Natural killer cell (primary cell): ENCODE measurements around the gene ABCC1. TPM values are rescaled to one million over a fixed set of nuclear protein-coding genes. Genes with fewer than 3 reads are reported as not detected.

ENCODE experiments used
- ATAC-seq, 3 donors: fragments of 150-1000 bp in 2 of 3; fragments of 200-7000 bp in 1 of 3; cut with Tn5 transposase; 1 replicate in 1 of 3; 2 replicates in 2 of 3; pipeline ENCODE4 v1.10.0; 2021; ENCODE audit warnings: mild to moderate bottlenecking in 2 of 3, moderate library complexity in 2 of 3
- DNase-seq, 2 donors: peaks; one replicate each; pipeline versions ENCODE4 v3.0.0 to v3.0.0-alpha.2; 2013 to 2021; ENCODE audit warnings: mixed read lengths in 1 of 2
- H3K27ac ChIP-seq: one replicate; pipeline ENCODE4 v1.5.1; 2013; ENCODE audit warnings: mild to moderate bottlenecking, low read length
- H3K27me3 ChIP-seq: one replicate; pipeline ENCODE4 v1.6.1; 2013; ENCODE audit warnings: low read length; ENCODE audit not compliant: control insufficient read depth, insufficient read depth
- H3K36me3 ChIP-seq: one replicate; pipeline ENCODE4 v1.6.1; 2013; ENCODE audit warnings: low read length; ENCODE audit not compliant: control insufficient read depth, insufficient read depth
- H3K4me1 ChIP-seq: one replicate; pipeline ENCODE4 v1.6.1; 2013; ENCODE audit warnings: low read length; ENCODE audit not compliant: control insufficient read depth, insufficient read depth
- H3K4me3 ChIP-seq: one replicate; pipeline ENCODE4 v1.5.1; 2013; ENCODE audit warnings: low read length
- H3K9me3 ChIP-seq: one replicate; pipeline ENCODE4 v1.6.1; 2013; ENCODE audit warnings: low read length; ENCODE audit not compliant: control insufficient read depth, insufficient read depth
- H3K27ac Mint-ChIP-seq, 2 donors: one replicate each; pipeline ENCODE4 v1.8.0; 2022; ENCODE audit warnings: mild to moderate bottlenecking in 2 of 2, mixed read lengths in 2 of 2, moderate library complexity in 1 of 2
- H3K27me3 Mint-ChIP-seq, 2 donors: one replicate each; pipeline ENCODE4 v1.8.0; 2022; ENCODE audit warnings: low read depth in 2 of 2, mixed read lengths in 2 of 2
- H3K36me3 Mint-ChIP-seq: one replicate; pipeline ENCODE4 v1.8.0; 2022; ENCODE audit warnings: mixed read lengths
- H3K4me1 Mint-ChIP-seq, 2 donors: one replicate each; pipeline ENCODE4 v1.8.0; 2022; ENCODE audit warnings: mixed read lengths in 2 of 2
- H3K4me3 Mint-ChIP-seq: one replicate; pipeline ENCODE4 v1.8.0; 2022; ENCODE audit warnings: mild to moderate bottlenecking, moderate library complexity, mixed read lengths
- H3K9me3 Mint-ChIP-seq, 2 donors: one replicate each; pipeline ENCODE4 v1.8.0; 2022; ENCODE audit warnings: mixed read lengths in 2 of 2
- WGBS: methylation state at CpG from one replicate; pipeline ENCODE4 v1.1.7; 2013; ENCODE audit warnings: missing lambda C conversion rate; ENCODE audit not compliant: insufficient coverage; 5-methylcytosine and 5-hydroxymethylcytosine counted together
- intact Hi-C: fragments of 100-400 bp; cut with micrococcal nuclease; formaldehyde crosslinking; loops from one replicate; pipeline ENCODE4 v1.14.2; 2022
- total RNA-seq, 4 donors: library from RNA; stranded (reverse); fragments of 120-200 nt in 1 of 4; gene quantifications; one replicate each; pipeline versions ENCODE4 v1.2.3 to v1.2.4, GENCODE V29; 2013 to 2022
- TF ChIP-seq, protein P1 (sequence below): fragments of 200-600 bp; IDR thresholded peaks from one replicate; pipeline ENCODE4 v1.8.0; 2022; ENCODE audit warnings: antibody characterized with exemption

Gene ABCC1
- total RNA-seq, 3 donors from 2014 or later (not counting 1 experiment from before 2014, with no cell fraction given): 24.5 to 53.9 (median 27.9) TPM

DNA sequence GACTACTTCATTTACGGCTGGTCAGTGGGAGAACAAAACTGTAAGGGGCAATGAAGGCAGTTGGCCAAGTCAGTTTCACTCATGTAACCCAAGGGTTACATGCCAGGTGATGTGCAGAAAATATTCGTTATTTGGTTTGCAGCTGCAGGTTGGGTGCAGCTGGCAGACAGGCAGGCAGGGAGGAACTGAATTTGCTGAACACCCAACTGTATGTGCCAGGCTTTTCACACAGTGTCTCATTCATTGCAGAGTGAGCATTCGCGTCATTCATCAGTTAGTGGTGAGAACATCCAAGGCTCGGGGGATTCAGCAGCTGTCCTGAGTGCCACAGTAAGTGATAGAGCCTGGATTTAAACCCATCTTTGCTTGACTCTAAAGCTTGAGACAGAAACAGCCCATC lies 214.2 kb downstream of the ABCC1 start:
- WGBS: 74% methylated on average over 5 of the region's 5 CpGs
- H3K27ac ChIP-seq: no peak overlapping the region
- no peak for DNase-seq
- H3K27me3 ChIP-seq: no peaks in the 10 kb centered on the region
- H3K9me3 Mint-ChIP-seq: peaks cover 3 to 4% of the 10 kb centered on the region in 2 donors
- no peaks in the 10 kb centered on the region for H3K4me1 ChIP-seq
- TF ChIP-seq, protein P1, sequence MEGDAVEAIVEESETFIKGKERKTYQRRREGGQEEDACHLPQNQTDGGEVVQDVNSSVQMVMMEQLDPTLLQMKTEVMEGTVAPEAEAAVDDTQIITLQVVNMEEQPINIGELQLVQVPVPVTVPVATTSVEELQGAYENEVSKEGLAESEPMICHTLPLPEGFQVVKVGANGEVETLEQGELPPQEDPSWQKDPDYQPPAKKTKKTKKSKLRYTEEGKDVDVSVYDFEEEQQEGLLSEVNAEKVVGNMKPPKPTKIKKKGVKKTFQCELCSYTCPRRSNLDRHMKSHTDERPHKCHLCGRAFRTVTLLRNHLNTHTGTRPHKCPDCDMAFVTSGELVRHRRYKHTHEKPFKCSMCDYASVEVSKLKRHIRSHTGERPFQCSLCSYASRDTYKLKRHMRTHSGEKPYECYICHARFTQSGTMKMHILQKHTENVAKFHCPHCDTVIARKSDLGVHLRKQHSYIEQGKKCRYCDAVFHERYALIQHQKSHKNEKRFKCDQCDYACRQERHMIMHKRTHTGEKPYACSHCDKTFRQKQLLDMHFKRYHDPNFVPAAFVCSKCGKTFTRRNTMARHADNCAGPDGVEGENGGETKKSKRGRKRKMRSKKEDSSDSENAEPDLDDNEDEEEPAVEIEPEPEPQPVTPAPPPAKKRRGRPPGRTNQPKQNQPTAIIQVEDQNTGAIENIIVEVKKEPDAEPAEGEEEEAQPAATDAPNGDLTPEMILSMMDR: no peak
- ATAC-seq: no peak
- no peaks in the 10 kb centered on the region for H3K36me3 Mint-ChIP-seq
- no peak overlapping the region for H3K4me3 ChIP-seq
- no peak overlapping the region for H3K4me3 Mint-ChIP-seq
- H3K27ac Mint-ChIP-seq: no peak overlapping the region
- H3K9me3 ChIP-seq: peaks cover 12% of the 10 kb centered on the region
- no peaks in the 10 kb centered on the region for H3K4me1 Mint-ChIP-seq
- H3K36me3 ChIP-seq: no peaks in the 10 kb centered on the region
- H3K27me3 Mint-ChIP-seq: no peaks in the 10 kb centered on the region
- intact Hi-C loops: no loop called here

DNA sequence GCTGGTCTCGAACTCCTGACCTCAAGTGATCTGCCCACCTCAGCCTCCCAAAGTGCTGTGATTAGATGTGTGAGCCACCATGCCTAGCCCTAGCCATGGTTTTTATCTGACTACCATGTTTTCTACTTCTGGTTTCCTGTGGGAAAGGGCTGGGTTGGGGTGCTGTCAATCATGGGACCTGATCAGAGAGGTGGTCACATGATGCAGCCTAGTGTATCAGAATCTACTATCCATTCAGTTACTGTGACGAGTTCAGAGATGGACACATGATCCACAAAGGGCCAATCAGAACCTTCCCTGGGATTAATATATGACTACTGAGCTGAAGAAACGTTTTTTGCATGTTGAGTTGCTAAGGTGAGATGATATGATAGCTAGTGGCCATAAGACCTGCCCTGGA lies 214.8 kb downstream of the ABCC1 start:
- intact Hi-C loops: no loop called here
- 74% methylated on average over 3 of the region's 3 CpGs for WGBS
- no peak overlapping the region for H3K27ac Mint-ChIP-seq

DNA sequence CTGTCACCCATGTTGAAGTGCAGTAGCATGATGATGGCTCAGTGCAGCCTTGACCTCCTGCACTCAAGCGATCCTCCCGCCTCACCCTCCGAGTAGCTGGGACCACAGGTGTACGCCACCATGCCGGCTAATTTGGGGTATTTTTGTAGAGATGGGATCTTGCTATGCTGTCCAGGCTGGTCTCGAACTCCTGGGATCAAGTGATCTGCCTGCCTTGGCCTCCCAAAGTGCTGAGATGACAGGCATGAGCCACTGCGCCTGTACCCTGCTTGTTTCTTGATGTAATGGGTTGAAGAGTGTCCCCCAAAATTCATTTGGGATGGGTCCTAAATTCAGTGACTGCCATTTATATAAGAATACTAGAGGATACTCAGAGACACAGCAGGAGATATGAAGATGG lies 216.7 kb downstream of the ABCC1 start:
- 92% methylated on average over 7 of the region's 7 CpGs for WGBS
- intact Hi-C loops: no loop called here
- H3K9me3 Mint-ChIP-seq: no peaks in the 10 kb centered on the region
- H3K4me3 ChIP-seq: no peak overlapping the region
- H3K4me3 Mint-ChIP-seq: no peak overlapping the region
- DNase-seq (no peak), ATAC-seq (no peak)
- H3K4me1 Mint-ChIP-seq: no peaks in the 10 kb centered on the region
- no peaks in the 10 kb centered on the region for H3K4me1 ChIP-seq
- H3K27ac Mint-ChIP-seq: no peak overlapping the region
- H3K9me3 ChIP-seq: no peaks in the 10 kb centered on the region
- TF ChIP-seq, protein P1: no peak
- H3K27ac ChIP-seq: no peak overlapping the region
- H3K36me3 ChIP-seq: no peaks in the 10 kb centered on the region
- no peaks in the 10 kb centered on the region for H3K36me3 Mint-ChIP-seq
- no peaks in the 10 kb centered on the region for H3K27me3 ChIP-seq
- H3K27me3 Mint-ChIP-seq: no peaks in the 10 kb centered on the region

More for the DNA sequence above, 214.8 kb downstream of the ABCC1 start:
- no peak overlapping the region for H3K4me3 ChIP-seq
- Mint-ChIP-seq H3K4me3 (no peak overlapping the region), H3K27me3 (no peaks in the 10 kb centered on the region), H3K9me3 (peaks cover 0 to 2% of the 10 kb centered on the region in 2 donors), H3K4me1 (no peaks in the 10 kb centered on the region), H3K36me3 (no peaks in the 10 kb centered on the region)
- no peaks in the 10 kb centered on the region for H3K4me1 ChIP-seq
- H3K27me3 ChIP-seq: no peaks in the 10 kb centered on the region
- ATAC-seq (no peak), DNase-seq (no peak)
- no peaks in the 10 kb centered on the region for H3K36me3 ChIP-seq
- TF ChIP-seq, protein P1: no peak
- peaks cover 9% of the 10 kb centered on the region for H3K9me3 ChIP-seq
- H3K27ac ChIP-seq: no peak overlapping the region

DNA sequence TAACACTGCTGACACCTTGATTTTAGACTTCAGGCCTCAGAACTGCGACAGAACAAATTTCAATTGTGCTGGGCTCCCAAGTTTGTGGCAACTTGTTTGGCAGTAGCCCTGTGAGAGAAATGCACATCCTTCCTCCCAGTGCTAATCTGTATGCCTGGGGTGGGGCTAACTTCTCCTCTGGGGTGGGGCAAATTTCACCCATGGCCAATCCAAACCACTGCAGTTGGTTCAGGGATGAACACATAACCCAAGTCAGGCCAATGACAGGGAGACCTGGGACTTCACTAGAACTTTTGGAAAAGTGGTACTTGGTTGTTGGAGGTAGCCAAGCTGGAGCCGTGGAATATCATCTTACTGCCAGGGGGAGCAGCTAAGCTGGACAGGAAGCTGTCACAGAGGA lies 217.5 kb downstream of the ABCC1 start:
- Histone ChIP-seq H3K36me3 (no peaks in the 10 kb centered on the region), H3K4me1 (no peaks in the 10 kb centered on the region), H3K9me3 (no peaks in the 10 kb centered on the region), H3K4me3 (no peak overlapping the region), H3K27me3 (no peaks in the 10 kb centered on the region), H3K27ac (no peak overlapping the region)
- Mint-ChIP-seq H3K4me1 (no peaks in the 10 kb centered on the region), H3K36me3 (no peaks in the 10 kb centered on the region), H3K9me3 (no peaks in the 10 kb centered on the region), H3K27ac (no peak overlapping the region), H3K4me3 (no peak overlapping the region), H3K27me3 (no peaks in the 10 kb centered on the region)
- 44% methylated on average over 2 of the region's 2 CpGs for WGBS
- DNase-seq (no peak), ATAC-seq (no peak)
- TF ChIP-seq, protein P1: no peak
- intact Hi-C loops: no loop called here
